ENCODE data around the gene ERMN.

Gene ERMN

DNA sequence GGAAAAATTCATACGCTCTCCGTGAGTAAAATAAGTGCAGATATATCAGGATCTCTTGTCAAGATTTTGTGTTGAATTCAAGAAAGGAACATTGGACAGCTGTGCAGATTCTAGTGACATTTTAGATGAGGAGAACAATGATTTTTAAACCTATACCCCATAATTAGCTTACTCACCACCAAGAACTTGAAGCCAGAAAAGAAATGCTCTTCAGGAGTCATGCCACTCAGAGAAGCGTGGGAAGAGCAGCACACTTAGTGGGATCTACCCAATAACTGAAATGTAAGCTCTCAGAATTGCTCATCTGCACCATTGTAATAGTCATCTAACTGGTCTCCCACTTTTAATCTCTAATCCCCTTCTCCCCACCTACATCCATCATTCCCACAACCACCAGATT, 9.2 kb upstream of the ERMN start:
- Histone ChIP-seq H3K4me2 (ENCODE audit: insufficient read depth, low read length) (no peak overlapping the region), H4K20me1 (ENCODE audit: insufficient read depth, low read length) (no peaks in the 10 kb centered on the region), H3K27me3 (ENCODE audit: insufficient read depth, low read length, poor library complexity) (peaks cover 4% of the 10 kb centered on the region), H3K79me2 (ENCODE audit: insufficient read depth, low read length) (no peaks in the 10 kb centered on the region), H3K9ac (ENCODE audit: low read depth, low read length) (no peak overlapping the region), H3K4me1 (ENCODE audit: insufficient read depth, low read length) (no peaks in the 10 kb centered on the region), H3K4me3 (ENCODE audit: low read depth in 1 of 2, low read length in 2 of 2) (no peak overlapping the region), H3K36me3 (ENCODE audit: insufficient read depth, low read length) (no peaks in the 10 kb centered on the region), H3K9me3 (ENCODE audit: insufficient read depth, low read length, severe bottlenecking) (no peaks in the 10 kb centered on the region), H2AFZ (ENCODE audit: low read depth, low read length) (no peak overlapping the region), H3K27ac (ENCODE audit: low read length) (no peak overlapping the region)
- DNase-seq (no peak), ATAC-seq (ENCODE audit: insufficient read depth, low read depth) (no peak)
- TF ChIP-seq EZH2 (IDR thresholded peaks at IDR 0.05; ENCODE audit: borderline replicate concordance, low read depth, low read length, severe bottlenecking): no peak
- TF ChIP-seq, protein P1, sequence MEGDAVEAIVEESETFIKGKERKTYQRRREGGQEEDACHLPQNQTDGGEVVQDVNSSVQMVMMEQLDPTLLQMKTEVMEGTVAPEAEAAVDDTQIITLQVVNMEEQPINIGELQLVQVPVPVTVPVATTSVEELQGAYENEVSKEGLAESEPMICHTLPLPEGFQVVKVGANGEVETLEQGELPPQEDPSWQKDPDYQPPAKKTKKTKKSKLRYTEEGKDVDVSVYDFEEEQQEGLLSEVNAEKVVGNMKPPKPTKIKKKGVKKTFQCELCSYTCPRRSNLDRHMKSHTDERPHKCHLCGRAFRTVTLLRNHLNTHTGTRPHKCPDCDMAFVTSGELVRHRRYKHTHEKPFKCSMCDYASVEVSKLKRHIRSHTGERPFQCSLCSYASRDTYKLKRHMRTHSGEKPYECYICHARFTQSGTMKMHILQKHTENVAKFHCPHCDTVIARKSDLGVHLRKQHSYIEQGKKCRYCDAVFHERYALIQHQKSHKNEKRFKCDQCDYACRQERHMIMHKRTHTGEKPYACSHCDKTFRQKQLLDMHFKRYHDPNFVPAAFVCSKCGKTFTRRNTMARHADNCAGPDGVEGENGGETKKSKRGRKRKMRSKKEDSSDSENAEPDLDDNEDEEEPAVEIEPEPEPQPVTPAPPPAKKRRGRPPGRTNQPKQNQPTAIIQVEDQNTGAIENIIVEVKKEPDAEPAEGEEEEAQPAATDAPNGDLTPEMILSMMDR (IDR thresholded peaks at IDR 0.05; ENCODE audit: borderline replicate concordance, extremely low read depth, low read length, poor library complexity, severe bottlenecking): no peak

DNA sequence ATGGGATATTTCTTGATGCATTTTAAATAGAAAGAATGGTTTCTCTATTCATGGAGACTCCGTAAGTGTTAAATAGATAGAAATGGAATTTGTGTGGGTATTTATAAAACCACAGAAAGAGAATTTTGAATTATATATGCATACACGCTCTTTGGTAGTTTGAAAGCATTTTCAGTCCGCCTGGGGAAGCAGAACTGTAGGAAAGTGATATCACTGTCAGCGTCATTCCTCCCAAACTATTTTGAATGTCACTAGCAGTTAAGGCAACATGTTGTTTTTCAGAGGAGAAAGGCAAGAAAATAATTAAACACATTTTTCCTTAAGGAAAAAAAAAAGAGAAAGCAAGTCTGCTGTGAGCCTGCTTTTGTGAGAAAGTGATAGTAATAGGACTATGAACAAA, 8.7 kb upstream of the ERMN start:
- H3K27ac ChIP-seq (ENCODE audit: low read length): no peak overlapping the region

DNA sequence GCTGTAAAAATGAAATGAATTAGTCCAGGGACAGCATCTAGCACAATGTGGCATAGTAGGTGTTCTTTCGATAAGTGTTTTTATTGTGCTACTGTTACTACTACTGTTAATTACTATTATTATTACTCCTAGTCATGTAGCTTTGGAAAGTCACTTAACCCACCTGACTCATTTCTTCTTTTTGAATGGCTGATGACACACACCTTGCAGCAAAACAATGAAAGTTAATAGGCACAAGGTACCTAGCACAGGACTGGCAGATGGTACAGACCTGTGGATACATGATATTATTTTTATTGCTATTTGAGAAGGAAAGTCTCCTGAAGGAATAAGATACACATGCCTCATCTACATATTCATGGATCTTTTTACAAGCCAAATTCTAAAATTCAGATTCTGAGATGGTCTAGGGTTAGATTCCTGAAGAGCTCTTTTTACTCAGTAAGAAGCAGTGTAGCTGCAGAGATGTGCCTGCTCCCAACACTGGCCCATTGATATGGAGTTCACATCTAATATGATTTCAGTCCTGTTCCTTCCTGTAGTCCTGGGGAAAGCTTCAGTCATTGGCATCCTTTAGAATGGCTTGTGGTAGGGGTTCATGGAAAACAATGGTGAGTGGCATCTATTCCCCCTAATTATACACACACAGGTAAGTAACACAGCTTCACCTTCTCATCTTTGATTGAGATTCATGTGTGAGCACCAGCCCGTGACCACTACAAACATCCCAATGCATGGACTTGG, 7.9 kb upstream of the ERMN start:
- Histone ChIP-seq H3K27me3 (ENCODE audit: insufficient read depth, low read length, poor library complexity) (peaks cover 4% of the 10 kb centered on the region), H3K4me3 (ENCODE audit: low read depth in 1 of 2, low read length in 2 of 2) (no peak overlapping the region), H3K79me2 (ENCODE audit: insufficient read depth, low read length) (no peaks in the 10 kb centered on the region)

More for the DNA sequence above, 8.7 kb upstream of the ERMN start:
- Histone ChIP-seq H3K9ac (ENCODE audit: low read depth, low read length) (no peak overlapping the region), H3K9me3 (ENCODE audit: insufficient read depth, low read length, severe bottlenecking) (no peaks in the 10 kb centered on the region), H3K79me2 (ENCODE audit: insufficient read depth, low read length) (no peaks in the 10 kb centered on the region), H3K4me3 (ENCODE audit: low read depth in 1 of 2, low read length in 2 of 2) (no peak overlapping the region), H3K4me1 (ENCODE audit: insufficient read depth, low read length) (no peaks in the 10 kb centered on the region), H3K27me3 (ENCODE audit: insufficient read depth, low read length, poor library complexity) (peaks cover 4% of the 10 kb centered on the region), H4K20me1 (ENCODE audit: insufficient read depth, low read length) (no peaks in the 10 kb centered on the region), H2AFZ (ENCODE audit: low read depth, low read length) (no peak overlapping the region), H3K4me2 (ENCODE audit: insufficient read depth, low read length) (no peak overlapping the region), H3K36me3 (ENCODE audit: insufficient read depth, low read length) (no peaks in the 10 kb centered on the region)
- no peak for TF ChIP-seq EZH2 (IDR thresholded peaks at IDR 0.05; ENCODE audit: borderline replicate concordance, low read depth, low read length, severe bottlenecking)
- TF ChIP-seq, protein P1 (IDR thresholded peaks at IDR 0.05; ENCODE audit: borderline replicate concordance, extremely low read depth, low read length, poor library complexity, severe bottlenecking): no peak
- ATAC-seq (ENCODE audit: insufficient read depth, low read depth): no peak
- no peak for DNase-seq

More for the DNA sequence above, 7.9 kb upstream of the ERMN start:
- DNase-seq: no peak
- H3K36me3 ChIP-seq (ENCODE audit: insufficient read depth, low read length): no peaks in the 10 kb centered on the region
- H4K20me1 ChIP-seq (ENCODE audit: insufficient read depth, low read length): no peaks in the 10 kb centered on the region
- H3K27ac ChIP-seq (ENCODE audit: low read length): no peak overlapping the region
- ATAC-seq (ENCODE audit: insufficient read depth, low read depth): no peak
- no peaks in the 10 kb centered on the region for H3K4me1 ChIP-seq (ENCODE audit: insufficient read depth, low read length)
- TF ChIP-seq, protein P1 (IDR thresholded peaks at IDR 0.05; ENCODE audit: borderline replicate concordance, extremely low read depth, low read length, poor library complexity, severe bottlenecking): no peak
- no peak for TF ChIP-seq EZH2 (IDR thresholded peaks at IDR 0.05; ENCODE audit: borderline replicate concordance, low read depth, low read length, severe bottlenecking)
- H3K9me3 ChIP-seq (ENCODE audit: insufficient read depth, low read length, severe bottlenecking): no peaks in the 10 kb centered on the region
- H3K9ac ChIP-seq (ENCODE audit: low read depth, low read length): no peak overlapping the region
- no peak overlapping the region for H2AFZ ChIP-seq (ENCODE audit: low read depth, low read length)
- no peak overlapping the region for H3K4me2 ChIP-seq (ENCODE audit: insufficient read depth, low read length)
